Hindlimb muscle (tissue), 1 donor: ENCODE results near the gene PRCC. TPM values are rescaled to one million over a fixed set of nuclear protein-coding genes. Genes with fewer than 3 reads are reported as not detected.
"Not testable (repeated sequence)": the region's sequence is repeated elsewhere in the genome, so short reads cannot be mapped to it uniquely, and the experiment has no call there.

ENCODE experiments used
- DNase-seq: peaks from one replicate; pipeline ENCODE4 v3.0.0-alpha.2; 2013
- polyA plus RNA-seq: library from polyadenylated mRNA; unstranded; fragments of 120-200 nt; gene quantifications from one replicate; pipeline ENCODE4 v1.2.1, GENCODE V29; 2013; ENCODE audit not compliant: insufficient read length

Gene PRCC
- polyA plus RNA-seq, 1 donor: 64.9 TPM

- DNase-seq: no peak
Observed at GRCh38 chr1:156744786-156745419, 22.4 kb upstream of the PRCC start.

GRCh38 chr1:156745881-156746280, 21.5 kb upstream of the PRCC start:
- no peak for DNase-seq

GRCh38 chr1:156746406-156746727, 21.0 kb upstream of the PRCC start:
- DNase-seq: no peak

GRCh38 chr1:156746728-156747631, 20.4 kb upstream of the PRCC start:
- peak; percentile 94 for DNase-seq

GRCh38 chr1:156747742-156748669, 19.3 kb upstream of the PRCC start:
- DNase-seq: no peak

GRCh38 chr1:156748670-156749418, 18.5 kb upstream of the PRCC start:
- peak; percentile 52 for DNase-seq

GRCh38 chr1:156749419-156750118, 17.8 kb upstream of the PRCC start:
- DNase-seq: no peak

GRCh38 chr1:156750191-156750672, 17.1 kb upstream of the PRCC start:
- DNase-seq: no peak

- DNase-seq: peak; percentile 52
Observed at GRCh38 chr1:156750711-156751450, 16.5 kb upstream of the PRCC start.

GRCh38 chr1:156751451-156751756, 15.9 kb upstream of the PRCC start, which contains the start of gene HDGF:
TSS of gene HDGF (minus strand) at chr1:156751675. CDS start at chr1:156751429, 246 bp downstream.
- no peak for DNase-seq

- DNase-seq: peak; percentile 97
Observed at GRCh38 chr1:156751757-156752481, 15.4 kb upstream of the PRCC start.

GRCh38 chr1:156752843-156753482, 14.4 kb upstream of the PRCC start:
- DNase-seq: no peak

- DNase-seq: no peak
Observed at GRCh38 chr1:156754219-156754618, 13.1 kb upstream of the PRCC start.

GRCh38 chr1:156755527-156755950, 11.8 kb upstream of the PRCC start:
- no peak for DNase-seq

GRCh38 chr1:156756355-156756754, 11.0 kb upstream of the PRCC start:
- DNase-seq: no peak

- not testable (repeated sequence) for DNase-seq
Observed at GRCh38 chr1:156757572-156758253, 9.6 kb upstream of the PRCC start.

- DNase-seq: no peak
Observed at GRCh38 chr1:156760092-156760795, 7.1 kb upstream of the PRCC start.

GRCh38 chr1:156760796-156761104, 6.6 kb upstream of the PRCC start:
- no peak for DNase-seq
